ENCODE results near the gene MBNL1. TPM values are rescaled to one million over a fixed set of nuclear protein-coding genes. Genes with fewer than 3 reads are reported as not detected.

Gene MBNL1
- total and polyA plus RNA-seq, 2 of the 4 experiments (the other 2 are of a cell fraction) = 127 to 664 TPM

DNA sequence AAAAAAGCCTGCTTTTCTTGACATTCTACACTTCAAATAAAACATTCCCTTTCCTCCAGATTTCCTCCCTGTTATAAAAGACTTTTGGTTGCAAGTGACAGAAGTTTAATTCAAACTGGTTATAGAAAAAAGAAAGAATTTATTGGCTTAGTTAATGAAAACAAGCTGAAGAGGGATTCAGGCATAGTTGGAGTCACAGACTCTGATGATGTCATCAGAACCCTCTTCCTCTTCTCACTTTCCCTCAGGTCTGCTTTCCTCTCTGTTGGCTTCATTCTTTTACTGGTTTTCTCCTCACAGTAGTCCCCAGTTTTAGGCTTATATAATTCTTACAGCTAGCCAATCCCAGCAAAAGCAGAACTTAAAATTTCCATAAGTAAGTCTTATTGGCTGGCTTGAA is 32.0 kb upstream of the MBNL1 start:
- no peak overlapping the region for H3K56ac ChIP-seq (ENCODE audit: extremely low read depth, insufficient read depth, low read length)
- in situ Hi-C loops (cut with MboI; ENCODE audit: low sequenced_read_pairs) = no loop called here
- peak overlapping the region; percentile 39; the same call in 1 of the 2 replicates for H3K18ac ChIP-seq (ENCODE audit: low read depth, low read length)
- H2AK9ac ChIP-seq (replicated peaks; ENCODE audit: low read depth, low read length, poor library complexity) = no peak overlapping the region
- peaks cover 10% of the 10 kb centered on the region; the same call in 1 of the 2 replicates for H3K4me1 ChIP-seq (ENCODE audit: control insufficient read depth, insufficient read depth, low read length)
- H2BK15ac ChIP-seq (ENCODE audit: low read depth, low read length) = no peak overlapping the region
- no peak overlapping the region for H3K14ac ChIP-seq (replicated peaks; ENCODE audit: low read depth, low read length)
- ChIA-PET CTCF (no interaction called here), POLR2A (ENCODE audit: unreplicated experiment) (no interaction called here)
- ATAC-seq (ENCODE audit: low read depth) (no peak; the same call in 1 of the 2 replicates), DNase-seq (peak; percentile 61)
- H4K20me1 ChIP-seq (ENCODE audit: insufficient read depth, low read length) = no peaks in the 10 kb centered on the region
- no peak overlapping the region for H3K4me2 ChIP-seq (ENCODE audit: low read depth, low read length)
- dilution Hi-C loops (cut with HindIII; ENCODE audit: low sequenced_read_pairs, unreplicated experiment) = no loop called here
- no peaks in the 10 kb centered on the region for H3K9me3 ChIP-seq (ENCODE audit: control insufficient read depth, insufficient read depth, low read length)
- peaks cover 3% of the 10 kb centered on the region for H3K9me1 ChIP-seq (ENCODE audit: insufficient read depth, low read length)
- no peak overlapping the region for H2BK20ac ChIP-seq (ENCODE audit: low read depth, low read length)
- intact Hi-C loops (cut with micrococcal nuclease) = no loop called here
- no peak overlapping the region for H3K27ac ChIP-seq (ENCODE audit: insufficient read depth, low read length)
- no peak overlapping the region for H2AK5ac ChIP-seq (ENCODE audit: low read depth, low read length)
- no TSS peak for BruUV-seq (replicated peaks)
- no peaks in the 10 kb centered on the region for H3K79me1 ChIP-seq (ENCODE audit: low read depth in 1 of 2, low read length in 2 of 2)
- no peak overlapping the region for H3K4ac ChIP-seq (ENCODE audit: low read depth, low read length)
- no peaks in the 10 kb centered on the region for H3K36me3 ChIP-seq (ENCODE audit: control insufficient read depth, insufficient read depth, low read length)
- H3K27me3 ChIP-seq (ENCODE audit: control insufficient read depth, insufficient read depth, low read length) = no peaks in the 10 kb centered on the region
- H2BK120ac ChIP-seq (ENCODE audit: low read depth, low read length) = no peak overlapping the region
- no peak overlapping the region for H3K9ac ChIP-seq (ENCODE audit: low read depth, low read length)
- H4K91ac ChIP-seq (ENCODE audit: insufficient read depth, low read depth, low read length) = no peak overlapping the region
- H2AFZ ChIP-seq (replicated peaks; ENCODE audit: low read length, poor library complexity) = no peak overlapping the region
- no peak overlapping the region for H4K5ac ChIP-seq (ENCODE audit: low read depth, low read length)
- H3K4me3 ChIP-seq (ENCODE audit: insufficient read depth, low read depth, low read length) = no peak overlapping the region
- TF ChIP-seq RAD21 (IDR thresholded peaks at IDR 0.05; ENCODE audit: low read length) = no peak
- TF ChIP-seq MAZ (IDR thresholded peaks at IDR 0.05; ENCODE audit: borderline replicate concordance, low read depth, low read length) = no peak
- no peak for TF ChIP-seq CHD1 (IDR thresholded peaks at IDR 0.05; ENCODE audit: low read depth, low read length)
- no peak for TF ChIP-seq ELK1 (IDR thresholded peaks at IDR 0.05; ENCODE audit: borderline replicate concordance, low read depth, low read length)
- H3K23ac ChIP-seq (ENCODE audit: low read depth, low read length) = no peak overlapping the region
- H4K8ac ChIP-seq (ENCODE audit: low read depth in 2 of 2, low read length in 2 of 2) = no peak overlapping the region
- no peak overlapping the region for H2BK5ac ChIP-seq (ENCODE audit: low read depth, low read length, poor library complexity, severe bottlenecking)
